Measurements from ENCODE around the gene SPP1. TPM values are rescaled to one million over a fixed set of nuclear protein-coding genes. Genes with fewer than 3 reads are reported as not detected.

The SPP1 gene
- polyA plus RNA-seq, 3 donors = 0.08 TPM; not detected in 2

- no peaks in the 10 kb centered on the region for H4K20me1 ChIP-seq (ENCODE audit: insufficient read depth, low read length)
- H3K4me2 ChIP-seq (replicated peaks; ENCODE audit: extremely low read depth, low read length, poor library complexity, severe bottlenecking) = no peak overlapping the region
- TF ChIP-seq, protein P1, sequence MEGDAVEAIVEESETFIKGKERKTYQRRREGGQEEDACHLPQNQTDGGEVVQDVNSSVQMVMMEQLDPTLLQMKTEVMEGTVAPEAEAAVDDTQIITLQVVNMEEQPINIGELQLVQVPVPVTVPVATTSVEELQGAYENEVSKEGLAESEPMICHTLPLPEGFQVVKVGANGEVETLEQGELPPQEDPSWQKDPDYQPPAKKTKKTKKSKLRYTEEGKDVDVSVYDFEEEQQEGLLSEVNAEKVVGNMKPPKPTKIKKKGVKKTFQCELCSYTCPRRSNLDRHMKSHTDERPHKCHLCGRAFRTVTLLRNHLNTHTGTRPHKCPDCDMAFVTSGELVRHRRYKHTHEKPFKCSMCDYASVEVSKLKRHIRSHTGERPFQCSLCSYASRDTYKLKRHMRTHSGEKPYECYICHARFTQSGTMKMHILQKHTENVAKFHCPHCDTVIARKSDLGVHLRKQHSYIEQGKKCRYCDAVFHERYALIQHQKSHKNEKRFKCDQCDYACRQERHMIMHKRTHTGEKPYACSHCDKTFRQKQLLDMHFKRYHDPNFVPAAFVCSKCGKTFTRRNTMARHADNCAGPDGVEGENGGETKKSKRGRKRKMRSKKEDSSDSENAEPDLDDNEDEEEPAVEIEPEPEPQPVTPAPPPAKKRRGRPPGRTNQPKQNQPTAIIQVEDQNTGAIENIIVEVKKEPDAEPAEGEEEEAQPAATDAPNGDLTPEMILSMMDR (IDR thresholded peaks at IDR 0.05) = no peak
- peaks cover 0 to 5% of the 10 kb centered on the region in 2 donors for H3K9me3 ChIP-seq (replicated peaks in 1 of 2; ENCODE audit: control insufficient read depth in 1 of 2, insufficient read depth in 1 of 2, low read length in 2 of 2)
- Mint-ChIP-seq H3K36me3 (no peaks in the 10 kb centered on the region), H3K27me3 (ENCODE audit: low read depth in 3 of 3) (peaks cover 2 to 5% (median 3%) of the 10 kb centered on the region in 3 donors), H3K4me1 (no peaks in the 10 kb centered on the region), H3K9me3 (peaks cover 0 to 12% (median 8%) of the 10 kb centered on the region in 7 donors), H3K27ac (no peak overlapping the region), H3K4me3 (no peak overlapping the region)
- H3K4me1 ChIP-seq (ENCODE audit: control insufficient read depth in 1 of 2, insufficient read depth in 2 of 2, low read length in 2 of 2) = no peaks in the 10 kb centered on the region
- no peaks in the 10 kb centered on the region for H3K79me2 ChIP-seq (ENCODE audit: insufficient read depth, low read length)
- no CpG with 5 or more reads among the region's 1 CpG for WGBS (ENCODE audit: insufficient coverage)
- intact Hi-C loops (cut with micrococcal nuclease) = no loop called here
- no peak overlapping the region for H2AFZ ChIP-seq (ENCODE audit: insufficient read depth, low read depth, low read length, poor library complexity, severe bottlenecking)
- no peaks in the 10 kb centered on the region for H3K27me3 ChIP-seq (ENCODE audit: control insufficient read depth in 2 of 2, insufficient read depth in 2 of 2, low read length in 2 of 2)
- no peaks in the 10 kb centered on the region for H3K36me3 ChIP-seq (replicated peaks in 1 of 2; ENCODE audit: control insufficient read depth in 1 of 2, insufficient read depth in 2 of 2, low read length in 2 of 2)
- no peak overlapping the region for H3K27ac ChIP-seq (ENCODE audit: low read depth in 1 of 2, low read length in 2 of 2)
- H3K9ac ChIP-seq (ENCODE audit: insufficient read depth, low read length, poor library complexity, severe bottlenecking) = no peak overlapping the region
- H3K4me3 ChIP-seq (replicated peaks in 1 of 3; ENCODE audit: low read depth in 2 of 3, low read length in 3 of 3) = no peak overlapping the region
- DNase-seq = no peak
Measured at GRCh38 chr4:87930629-87931028, 44.9 kb upstream of the SPP1 start.

DNA sequence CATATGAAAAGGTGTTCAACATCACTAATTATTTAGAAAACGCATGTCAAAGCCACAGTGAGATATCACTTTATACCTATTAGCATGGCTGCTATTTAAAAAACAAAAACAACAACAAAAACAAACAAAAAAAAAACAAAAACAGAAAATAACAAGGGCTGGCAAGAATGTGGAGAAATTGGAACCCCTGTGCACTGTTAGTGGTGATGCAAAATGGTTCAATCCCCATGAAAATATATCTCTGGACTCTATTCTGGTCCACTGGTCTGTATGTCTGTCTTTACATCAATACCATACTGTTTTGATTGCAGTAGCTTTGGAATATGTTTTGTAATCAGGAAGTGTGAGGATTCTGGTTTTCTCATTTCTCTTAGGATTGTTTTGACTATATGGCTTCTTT lies 43.6 kb upstream of the SPP1 start:
- no peaks in the 10 kb centered on the region for H3K4me1 ChIP-seq (ENCODE audit: control insufficient read depth in 1 of 2, insufficient read depth in 2 of 2, low read length in 2 of 2)
- no peaks in the 10 kb centered on the region for H3K79me2 ChIP-seq (ENCODE audit: insufficient read depth, low read length)
- Mint-ChIP-seq H3K36me3 (no peaks in the 10 kb centered on the region), H3K27me3 (ENCODE audit: low read depth in 3 of 3) (peaks cover 2 to 5% (median 3%) of the 10 kb centered on the region in 3 donors), H3K9me3 (peaks cover 0 to 12% (median 8%) of the 10 kb centered on the region in 7 donors), H3K4me1 (no peaks in the 10 kb centered on the region), H3K4me3 (no peak overlapping the region), H3K27ac (no peak overlapping the region)
- no CpG with 5 or more reads among the region's 1 CpG for WGBS (ENCODE audit: insufficient coverage)
- DNase-seq = no peak
- no peak overlapping the region for H3K4me2 ChIP-seq (replicated peaks; ENCODE audit: extremely low read depth, low read length, poor library complexity, severe bottlenecking)
- no peak overlapping the region for H3K27ac ChIP-seq (ENCODE audit: low read depth in 1 of 2, low read length in 2 of 2)
- H2AFZ ChIP-seq (ENCODE audit: insufficient read depth, low read depth, low read length, poor library complexity, severe bottlenecking) = no peak overlapping the region
- H3K27me3 ChIP-seq (ENCODE audit: control insufficient read depth in 2 of 2, insufficient read depth in 2 of 2, low read length in 2 of 2) = no peaks in the 10 kb centered on the region
- H3K36me3 ChIP-seq (replicated peaks in 1 of 2; ENCODE audit: control insufficient read depth in 1 of 2, insufficient read depth in 2 of 2, low read length in 2 of 2) = no peaks in the 10 kb centered on the region
- no peak overlapping the region for H3K4me3 ChIP-seq (replicated peaks in 1 of 3; ENCODE audit: low read depth in 2 of 3, low read length in 3 of 3)
- intact Hi-C loops (cut with micrococcal nuclease) = no loop called here
- no peak overlapping the region for H3K9ac ChIP-seq (ENCODE audit: insufficient read depth, low read length, poor library complexity, severe bottlenecking)
- H4K20me1 ChIP-seq (ENCODE audit: insufficient read depth, low read length) = no peaks in the 10 kb centered on the region
- peaks cover 0 to 5% of the 10 kb centered on the region in 2 donors for H3K9me3 ChIP-seq (replicated peaks in 1 of 2; ENCODE audit: control insufficient read depth in 1 of 2, insufficient read depth in 1 of 2, low read length in 2 of 2)
- TF ChIP-seq, protein P1 (IDR thresholded peaks at IDR 0.05) = no peak

Data from CD14-positive monocyte (primary cell).